ENCODE results near the gene NCF2. TPM values are rescaled to one million over a fixed set of nuclear protein-coding genes. Genes with fewer than 3 reads are reported as not detected.
A peak's percentile ranks its signal among the peaks of the same experiment; 100 is the strongest.

The NCF2 gene
- total and polyA plus RNA-seq, 8 donors, result 4.7 to 139 (median 6.8) TPM

DNA sequence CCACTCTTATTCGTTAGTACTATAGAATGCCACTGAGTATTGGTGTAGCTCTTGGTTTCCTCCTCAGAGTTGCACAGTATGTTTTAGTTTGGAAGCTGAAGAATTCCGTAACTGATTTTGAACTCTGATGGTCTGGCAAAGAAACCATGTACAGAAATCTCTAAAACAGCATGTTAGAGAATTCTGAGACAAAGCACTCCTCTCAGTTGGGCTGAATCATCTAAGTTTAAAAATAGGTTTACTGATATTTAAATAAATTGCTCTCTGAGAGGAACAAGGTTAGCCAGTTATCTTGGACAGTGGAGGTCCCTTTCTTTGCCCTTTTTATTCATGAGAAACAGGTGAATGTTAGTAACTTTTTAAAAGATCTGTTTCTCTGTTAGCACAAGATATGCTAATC lies 43.8 kb downstream of the NCF2 start:
- H3K36me3 ChIP-seq, result peaks cover 0 to 87% of the 10 kb centered on the region in 2 donors
- H3K4me1 ChIP-seq, result peaks cover 3 to 11% of the 10 kb centered on the region in 2 donors
- no peak for DNase-seq
- TF ChIP-seq, protein P1, sequence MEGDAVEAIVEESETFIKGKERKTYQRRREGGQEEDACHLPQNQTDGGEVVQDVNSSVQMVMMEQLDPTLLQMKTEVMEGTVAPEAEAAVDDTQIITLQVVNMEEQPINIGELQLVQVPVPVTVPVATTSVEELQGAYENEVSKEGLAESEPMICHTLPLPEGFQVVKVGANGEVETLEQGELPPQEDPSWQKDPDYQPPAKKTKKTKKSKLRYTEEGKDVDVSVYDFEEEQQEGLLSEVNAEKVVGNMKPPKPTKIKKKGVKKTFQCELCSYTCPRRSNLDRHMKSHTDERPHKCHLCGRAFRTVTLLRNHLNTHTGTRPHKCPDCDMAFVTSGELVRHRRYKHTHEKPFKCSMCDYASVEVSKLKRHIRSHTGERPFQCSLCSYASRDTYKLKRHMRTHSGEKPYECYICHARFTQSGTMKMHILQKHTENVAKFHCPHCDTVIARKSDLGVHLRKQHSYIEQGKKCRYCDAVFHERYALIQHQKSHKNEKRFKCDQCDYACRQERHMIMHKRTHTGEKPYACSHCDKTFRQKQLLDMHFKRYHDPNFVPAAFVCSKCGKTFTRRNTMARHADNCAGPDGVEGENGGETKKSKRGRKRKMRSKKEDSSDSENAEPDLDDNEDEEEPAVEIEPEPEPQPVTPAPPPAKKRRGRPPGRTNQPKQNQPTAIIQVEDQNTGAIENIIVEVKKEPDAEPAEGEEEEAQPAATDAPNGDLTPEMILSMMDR (IDR thresholded peaks at IDR 0.05), result no peak
- no peak overlapping the region for H3K4me3 ChIP-seq
- no peak for ATAC-seq
- H3K9me3 ChIP-seq, result no peaks in the 10 kb centered on the region
- no peak overlapping the region for H3K27ac ChIP-seq
- intact Hi-C loops (cut with DNase I), result loop anchor here in 1 of 2 donors (10.0 kb wide), 1 partner anchor 72 kb away; the partner anchor contains the start of gene SMG7
- H3K27me3 ChIP-seq, result no peaks in the 10 kb centered on the region

DNA sequence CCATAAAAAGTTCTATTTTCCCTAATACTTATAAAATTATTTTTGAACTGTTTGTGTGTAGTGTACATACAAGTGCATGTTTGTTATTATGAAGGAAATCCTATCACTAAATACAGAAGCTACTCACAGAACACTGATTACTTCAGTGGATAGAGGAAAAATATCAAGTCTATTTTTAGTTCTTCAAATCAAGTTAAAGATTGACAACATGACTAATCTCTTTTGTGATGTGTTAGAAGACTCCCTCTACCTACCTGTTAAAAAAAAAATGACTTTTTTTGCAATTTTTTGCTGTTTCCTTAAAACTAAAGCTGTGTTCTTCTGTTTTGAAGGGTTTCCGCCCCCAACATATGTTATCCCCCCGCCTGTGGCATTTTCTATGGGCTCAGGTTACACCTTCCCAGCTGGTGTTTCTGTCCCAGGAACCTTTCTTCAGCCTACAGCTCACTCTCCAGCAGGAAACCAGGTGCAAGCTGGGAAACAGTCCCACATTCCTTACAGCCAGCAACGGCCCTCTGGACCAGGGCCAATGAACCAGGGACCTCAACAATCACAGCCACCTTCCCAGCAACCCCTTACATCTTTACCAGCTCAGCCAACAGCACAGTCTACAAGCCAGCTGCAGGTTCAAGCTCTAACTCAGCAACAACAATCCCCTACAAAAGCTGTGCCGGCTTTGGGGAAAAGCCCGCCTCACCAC lies 45.5 kb downstream of the NCF2 start:
- TF ChIP-seq, protein P1 (IDR thresholded peaks at IDR 0.05), result no peak
- Histone ChIP-seq H3K4me1 (peaks cover 3 to 7% of the 10 kb centered on the region in 2 donors), H3K27me3 (no peaks in the 10 kb centered on the region), H3K9me3 (no peaks in the 10 kb centered on the region), H3K36me3 (peaks cover 0 to 87% of the 10 kb centered on the region in 2 donors), H3K27ac (no peak overlapping the region), H3K4me3 (no peak overlapping the region)
- intact Hi-C loops (cut with DNase I), result loop anchor here in 1 of 2 donors (10.0 kb wide), 1 partner anchor 70 kb away; the partner anchor contains the start of gene SMG7
- no peak for ATAC-seq
- peak in 1 of 4 donors; percentile 31 for DNase-seq

DNA sequence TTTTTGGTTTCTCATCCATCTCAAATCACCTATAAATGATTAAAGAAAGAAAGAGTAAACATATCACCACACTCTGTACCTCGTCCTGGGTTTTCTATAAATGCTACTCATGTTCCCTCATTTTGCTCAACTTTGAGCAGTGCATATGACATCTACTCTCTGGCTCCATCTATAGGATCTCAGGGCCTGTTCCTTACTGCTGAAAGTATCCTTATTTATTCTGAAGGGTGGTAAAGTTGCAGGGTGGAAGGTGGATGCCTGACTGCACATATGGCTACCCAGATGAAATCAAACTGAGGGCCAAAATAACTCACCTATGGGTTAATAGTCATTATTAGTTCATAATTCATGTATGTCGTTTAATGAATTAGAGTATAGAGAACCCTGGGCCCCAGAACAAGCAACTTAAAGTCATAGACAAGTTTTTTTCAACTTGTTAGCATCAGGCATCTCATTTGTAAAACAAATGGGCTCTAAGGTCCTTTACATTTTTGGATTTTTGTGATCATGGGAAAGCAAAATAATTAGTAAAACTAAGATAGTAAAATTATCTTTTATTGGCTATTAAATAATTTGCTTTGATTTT lies 46.5 kb downstream of the NCF2 start:
- no peak overlapping the region for H3K4me3 ChIP-seq
- H3K27me3 ChIP-seq, result no peaks in the 10 kb centered on the region
- peaks cover 0 to 87% of the 10 kb centered on the region in 2 donors for H3K36me3 ChIP-seq
- intact Hi-C loops (cut with DNase I), result loop anchor here in 1 of 2 donors (10.0 kb wide), 1 partner anchor 69 kb away; the partner anchor contains the start of gene SMG7
- DNase-seq (peak in 2 of 4 donors; percentile 29 to 61), ATAC-seq (peak; percentile 89)
- H3K27ac ChIP-seq, result no peak overlapping the region
- peaks cover 3 to 7% of the 10 kb centered on the region in 2 donors for H3K4me1 ChIP-seq
- no peaks in the 10 kb centered on the region for H3K9me3 ChIP-seq
- TF ChIP-seq, protein P1 (IDR thresholded peaks at IDR 0.05), result peak; percentile 38 to 48

DNA sequence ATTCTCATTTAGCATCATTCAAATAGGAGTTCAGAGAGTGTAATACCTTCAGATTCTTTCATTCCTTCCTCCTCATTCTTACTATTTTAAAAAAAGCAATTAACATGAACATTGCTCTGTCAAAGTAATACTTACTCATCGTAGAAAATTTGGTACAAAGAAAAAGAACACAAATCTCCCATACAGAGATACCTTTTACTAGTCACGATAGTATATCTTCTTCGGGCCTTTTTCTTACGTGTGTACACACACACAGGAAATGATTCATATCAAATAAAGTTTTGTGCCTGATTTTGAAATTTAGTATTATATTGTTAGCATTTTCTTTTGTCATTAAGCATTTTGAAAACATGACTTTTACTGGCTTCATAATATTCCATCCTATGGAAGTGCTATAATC lies 52.9 kb downstream of the NCF2 start:
- no peak for DNase-seq
- peaks cover 0 to 95% of the 10 kb centered on the region in 2 donors for H3K36me3 ChIP-seq
- TF ChIP-seq, protein P1 (IDR thresholded peaks at IDR 0.05), result no peak
- intact Hi-C loops (cut with DNase I), result no loop called here
- H3K4me3 ChIP-seq, result no peak overlapping the region
- no peak overlapping the region for H3K27ac ChIP-seq
- no peaks in the 10 kb centered on the region for H3K9me3 ChIP-seq
- ATAC-seq, result no peak
- H3K27me3 ChIP-seq, result no peaks in the 10 kb centered on the region
- no peaks in the 10 kb centered on the region for H3K4me1 ChIP-seq

DNA sequence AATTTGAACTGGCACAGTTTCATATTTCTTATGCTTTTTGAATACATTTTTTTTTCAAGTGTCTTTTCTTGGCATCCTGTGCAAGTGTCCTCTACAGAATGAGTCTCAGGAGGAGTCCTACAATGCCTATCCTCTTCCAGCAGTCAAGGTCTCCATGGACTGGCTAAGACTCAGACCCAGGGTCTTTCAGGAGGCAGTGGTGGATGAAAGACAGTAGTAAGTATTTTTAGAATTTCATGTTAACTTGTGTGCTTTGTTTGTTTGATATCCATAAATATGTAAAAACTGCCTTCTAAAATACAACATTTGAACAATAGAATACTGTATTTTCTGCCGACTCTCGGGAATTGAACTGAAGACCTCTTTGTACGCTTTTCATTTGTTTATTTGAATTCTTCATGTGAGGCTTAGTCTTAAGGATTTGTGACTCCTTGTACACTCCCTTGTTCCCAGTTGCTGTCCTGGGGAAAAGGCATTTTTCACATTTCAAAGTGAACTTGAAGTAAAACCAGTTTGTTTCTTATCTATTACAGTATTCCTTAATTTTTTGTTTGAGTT lies 56.6 kb downstream of the NCF2 start:
- no peaks in the 10 kb centered on the region for H3K4me1 ChIP-seq
- no peaks in the 10 kb centered on the region for H3K27me3 ChIP-seq
- no peak for DNase-seq
- no peak overlapping the region for H3K4me3 ChIP-seq
- TF ChIP-seq, protein P1 (IDR thresholded peaks at IDR 0.05), result no peak
- intact Hi-C loops (cut with DNase I), result no loop called here
- peaks cover 0 to 86% of the 10 kb centered on the region in 2 donors for H3K36me3 ChIP-seq
- no peak overlapping the region for H3K27ac ChIP-seq
- H3K9me3 ChIP-seq, result no peaks in the 10 kb centered on the region
- no peak for ATAC-seq

Measured in left lung (tissue), 10 donors.